ENCODE results near the gene MGAT4B. TPM values are rescaled to one million over a fixed set of nuclear protein-coding genes. Genes with fewer than 3 reads are reported as not detected.

The MGAT4B gene
- total RNA-seq, 2 donors from 2014 or later = 332 to 540 TPM

DNA sequence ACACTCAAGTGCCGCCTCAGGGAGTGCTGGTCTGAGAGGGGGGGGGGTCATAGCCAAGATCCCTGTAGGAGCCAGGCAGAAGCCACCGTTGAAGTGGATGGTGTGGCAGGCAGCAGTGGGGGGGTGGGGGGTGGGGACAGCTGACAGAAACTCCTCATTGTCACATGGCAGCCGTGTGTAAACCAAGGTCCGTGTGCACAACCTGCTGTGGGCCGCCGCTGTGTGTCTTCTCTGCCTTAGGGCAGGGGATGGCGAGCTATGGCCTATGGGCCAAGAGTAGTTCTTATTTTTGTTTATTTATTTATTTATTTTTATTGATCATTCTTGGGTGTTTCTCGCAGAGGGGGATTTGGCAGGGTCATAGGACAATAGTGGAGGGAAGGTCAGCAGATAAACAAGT is 27.5 kb upstream of the MGAT4B start:
- intact Hi-C loops (cut with DNase I) = no loop called here
- no peaks in the 10 kb centered on the region for H3K27me3 ChIP-seq
- H3K9me3 ChIP-seq = no peaks in the 10 kb centered on the region
- H3K27ac ChIP-seq = no peak overlapping the region
- TF ChIP-seq, protein P1, sequence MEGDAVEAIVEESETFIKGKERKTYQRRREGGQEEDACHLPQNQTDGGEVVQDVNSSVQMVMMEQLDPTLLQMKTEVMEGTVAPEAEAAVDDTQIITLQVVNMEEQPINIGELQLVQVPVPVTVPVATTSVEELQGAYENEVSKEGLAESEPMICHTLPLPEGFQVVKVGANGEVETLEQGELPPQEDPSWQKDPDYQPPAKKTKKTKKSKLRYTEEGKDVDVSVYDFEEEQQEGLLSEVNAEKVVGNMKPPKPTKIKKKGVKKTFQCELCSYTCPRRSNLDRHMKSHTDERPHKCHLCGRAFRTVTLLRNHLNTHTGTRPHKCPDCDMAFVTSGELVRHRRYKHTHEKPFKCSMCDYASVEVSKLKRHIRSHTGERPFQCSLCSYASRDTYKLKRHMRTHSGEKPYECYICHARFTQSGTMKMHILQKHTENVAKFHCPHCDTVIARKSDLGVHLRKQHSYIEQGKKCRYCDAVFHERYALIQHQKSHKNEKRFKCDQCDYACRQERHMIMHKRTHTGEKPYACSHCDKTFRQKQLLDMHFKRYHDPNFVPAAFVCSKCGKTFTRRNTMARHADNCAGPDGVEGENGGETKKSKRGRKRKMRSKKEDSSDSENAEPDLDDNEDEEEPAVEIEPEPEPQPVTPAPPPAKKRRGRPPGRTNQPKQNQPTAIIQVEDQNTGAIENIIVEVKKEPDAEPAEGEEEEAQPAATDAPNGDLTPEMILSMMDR (IDR thresholded peaks at IDR 0.05) = no peak
- H3K4me1 ChIP-seq = no peaks in the 10 kb centered on the region
- no peak for DNase-seq
- H3K36me3 ChIP-seq = peaks cover 28% of the 10 kb centered on the region
- H3K9ac ChIP-seq (ENCODE audit: low read depth in 2 of 2, low read length in 2 of 2) = no peak overlapping the region
- H3K4me3 ChIP-seq = no peak overlapping the region

DNA sequence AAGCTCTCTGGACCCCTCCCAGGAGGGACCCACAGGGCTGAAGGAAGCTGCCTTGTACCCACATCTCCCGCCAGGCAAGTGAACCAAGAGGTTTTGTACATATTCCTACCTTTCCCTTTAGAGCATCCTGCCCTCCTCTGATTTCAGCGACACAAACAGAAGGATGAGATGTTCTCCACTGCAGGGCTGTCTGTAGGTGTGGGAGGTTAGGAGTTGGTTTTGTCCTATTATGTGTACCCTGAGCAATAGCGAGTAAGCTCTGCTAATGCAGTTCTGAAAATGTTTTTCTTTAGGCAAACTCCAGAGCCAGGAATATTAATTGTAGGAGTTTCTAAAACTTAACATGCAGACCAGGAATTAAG is 27.0 kb upstream of the MGAT4B start:
- Histone ChIP-seq H3K27ac (no peak overlapping the region), H3K4me1 (no peaks in the 10 kb centered on the region), H3K27me3 (no peaks in the 10 kb centered on the region), H3K36me3 (peaks cover 28% of the 10 kb centered on the region), H3K9me3 (no peaks in the 10 kb centered on the region), H3K9ac (ENCODE audit: low read depth in 2 of 2, low read length in 2 of 2) (no peak overlapping the region), H3K4me3 (no peak overlapping the region)
- DNase-seq = no peak
- TF ChIP-seq, protein P1 (IDR thresholded peaks at IDR 0.05) = no peak
- intact Hi-C loops (cut with DNase I) = no loop called here

DNA sequence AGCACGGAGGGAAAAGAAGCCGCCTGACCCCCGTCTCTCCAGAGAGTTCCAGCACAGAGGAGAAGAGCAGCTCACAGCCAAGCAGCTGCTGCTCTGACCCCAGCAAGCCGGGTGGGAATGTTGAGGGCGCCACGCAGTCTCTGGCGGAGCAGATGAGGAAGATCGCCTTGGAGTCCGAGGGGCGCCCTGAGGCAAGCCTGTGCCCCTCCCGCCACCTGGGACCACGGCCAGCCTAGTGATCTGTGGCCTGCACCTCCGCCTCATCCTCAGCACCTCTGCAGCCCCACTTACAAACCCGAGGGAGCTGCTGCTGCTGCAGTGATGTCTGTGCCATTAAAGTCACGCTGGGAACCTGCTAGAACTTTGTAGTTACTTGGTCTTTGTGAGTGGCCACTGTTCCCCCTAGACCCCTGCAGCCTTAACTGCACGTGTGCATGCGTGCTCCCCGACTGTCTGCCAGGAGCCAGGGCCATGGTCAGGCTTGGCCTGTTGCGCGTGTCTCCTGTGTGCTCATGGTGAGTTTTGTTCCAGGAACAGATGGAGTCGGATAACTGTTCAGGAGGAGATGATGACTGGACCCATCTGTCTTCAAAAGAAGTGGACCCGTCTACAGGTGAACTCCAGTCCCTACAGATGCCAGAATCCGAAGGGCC is 26.5 kb upstream of the MGAT4B start:
- Histone ChIP-seq H3K4me3 (no peak overlapping the region), H3K9me3 (no peaks in the 10 kb centered on the region), H3K36me3 (peaks cover 25% of the 10 kb centered on the region), H3K27ac (no peak overlapping the region), H3K4me1 (no peaks in the 10 kb centered on the region), H3K27me3 (no peaks in the 10 kb centered on the region), H3K9ac (ENCODE audit: low read depth in 2 of 2, low read length in 2 of 2) (no peak overlapping the region)
- DNase-seq = no peak
- TF ChIP-seq, protein P1 (IDR thresholded peaks at IDR 0.05) = no peak
- intact Hi-C loops (cut with DNase I) = no loop called here

DNA sequence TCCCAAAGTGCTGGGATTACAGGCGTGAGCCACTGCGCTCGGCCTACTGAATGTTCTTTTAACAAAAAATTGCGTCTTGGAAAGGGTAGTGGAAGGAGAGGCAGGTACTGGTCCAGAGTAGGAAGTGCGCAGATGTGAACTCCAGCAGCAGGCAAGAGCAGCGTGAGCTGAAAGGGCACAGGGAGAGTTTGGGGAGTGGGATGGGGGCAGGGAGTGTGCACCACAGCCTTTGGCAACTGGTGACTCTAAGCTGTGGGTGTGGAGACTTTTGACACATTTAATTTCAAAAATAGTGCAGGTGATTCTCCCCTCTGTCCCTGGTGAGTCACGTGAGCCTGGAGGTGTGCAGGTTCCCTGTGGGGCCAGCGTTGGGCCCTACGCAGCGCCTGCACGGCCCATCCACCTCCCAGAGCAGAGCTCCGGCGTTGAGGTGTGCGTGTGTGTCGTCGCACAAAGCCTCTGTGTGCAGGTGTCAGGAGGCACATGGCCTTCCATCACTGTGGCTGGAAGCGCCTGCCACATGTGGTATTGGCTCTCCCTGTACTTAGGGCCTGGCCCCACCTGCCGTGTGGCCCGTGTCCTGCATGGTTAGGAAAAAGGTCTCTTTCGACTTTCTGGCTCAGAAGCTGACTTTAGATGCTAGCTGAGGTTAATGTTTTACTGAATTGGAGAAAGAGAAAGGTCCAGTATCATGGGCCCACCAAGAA is 25.5 kb upstream of the MGAT4B start:
- no peaks in the 10 kb centered on the region for H3K9me3 ChIP-seq
- no peaks in the 10 kb centered on the region for H3K27me3 ChIP-seq
- H3K27ac ChIP-seq = no peak overlapping the region
- no peak overlapping the region for H3K9ac ChIP-seq (ENCODE audit: low read depth in 2 of 2, low read length in 2 of 2)
- DNase-seq = no peak
- TF ChIP-seq, protein P1 (IDR thresholded peaks at IDR 0.05) = no peak
- intact Hi-C loops (cut with DNase I) = no loop called here
- H3K36me3 ChIP-seq = peaks cover 23% of the 10 kb centered on the region
- H3K4me3 ChIP-seq = no peak overlapping the region
- H3K4me1 ChIP-seq = peaks cover 4% of the 10 kb centered on the region

DNA sequence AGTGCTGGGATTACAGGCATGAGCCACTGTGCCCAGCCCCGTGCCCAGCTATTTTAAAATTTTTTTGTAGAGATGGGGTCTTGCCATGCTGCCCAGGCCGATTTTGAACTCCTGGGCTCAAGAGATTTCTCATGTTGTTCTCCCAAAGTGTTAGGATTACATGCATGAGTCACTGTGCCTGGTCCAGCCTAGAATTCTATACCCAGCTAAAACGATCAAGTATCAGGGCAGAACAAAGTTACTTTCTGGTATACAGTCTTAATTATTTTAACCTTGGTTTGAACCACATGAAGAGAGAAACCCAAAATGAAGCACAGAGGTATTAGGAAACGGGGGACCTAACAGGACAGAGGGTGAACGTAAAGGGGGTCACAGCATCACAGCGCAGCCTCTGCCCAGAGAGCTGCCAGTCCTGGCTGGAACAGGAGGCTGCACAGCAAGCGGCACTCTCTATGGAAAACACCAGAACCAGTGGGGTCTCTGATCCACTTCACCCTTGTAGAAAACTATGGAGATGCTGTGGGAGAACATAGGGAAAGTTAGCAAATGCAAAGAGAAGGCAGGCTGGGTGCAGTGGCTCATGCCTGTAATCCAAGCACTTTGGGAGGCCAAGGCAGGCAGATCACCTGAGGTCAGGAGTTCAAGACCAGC is 24.3 kb upstream of the MGAT4B start:
- H3K36me3 ChIP-seq = peaks cover 29% of the 10 kb centered on the region

More for the DNA sequence above, 24.3 kb upstream of the MGAT4B start:
- Histone ChIP-seq H3K9me3 (no peaks in the 10 kb centered on the region), H3K4me1 (peaks cover 13% of the 10 kb centered on the region), H3K9ac (ENCODE audit: low read depth in 2 of 2, low read length in 2 of 2) (no peak overlapping the region), H3K4me3 (no peak overlapping the region), H3K27ac (no peak overlapping the region), H3K27me3 (no peaks in the 10 kb centered on the region)
- intact Hi-C loops (cut with DNase I) = no loop called here
- DNase-seq = no peak
- TF ChIP-seq, protein P1 (IDR thresholded peaks at IDR 0.05) = no peak

All from colonic mucosa (tissue), 4 donors.